HepG2 (cell line): Measurements from ENCODE around the gene PTMA. TPM values are rescaled to one million over a fixed set of nuclear protein-coding genes. Genes with fewer than 3 reads are reported as not detected.
A peak's percentile ranks its signal among the peaks of the same experiment; 100 is the strongest.

Source experiments
- AKNA ChIP-seq: sonication (generic); formaldehyde crosslinking; IDR thresholded peaks from 2 replicates; pipeline ENCODE4 v1.4.0; 2020; ENCODE audit warnings: missing genetic modification reagents, borderline replicate concordance
- CHD2 ChIP-seq: IDR thresholded peaks from 2 replicates; pipeline ENCODE4 v1.6.1; 2011; ENCODE audit warnings: low read depth, low read length, improper control_type of control experiment
- EP300 ChIP-seq, 3 experiments: sonication (generic) in 1 of 3; formaldehyde crosslinking in 1 of 3; IDR thresholded peaks; 2 replicates each; pipeline versions ENCODE4 v1.5.1 to v1.6.1; 2011 to 2020; ENCODE audit warnings: low read depth in 2 of 3, low read length in 2 of 3, borderline replicate concordance in 1 of 3, improper control_type of control experiment in 1 of 3, mild to moderate bottlenecking in 1 of 3, missing genetic modification reagents in 1 of 3, moderate library complexity in 1 of 3
- MED8 ChIP-seq: sonication (generic); formaldehyde crosslinking; IDR thresholded peaks from 2 replicates; pipeline ENCODE4 v1.8.1; 2023; ENCODE audit warnings: mild to moderate bottlenecking, missing genetic modification reagents; ENCODE audit not compliant: insufficient replicate concordance
- NFYB ChIP-seq: sonication (generic); formaldehyde crosslinking; IDR thresholded peaks from 2 replicates; pipeline ENCODE4 v1.4.0; 2020; ENCODE audit warnings: missing genetic modification reagents
- NONO ChIP-seq, 2 experiments: fragments of 450-650 bp in 1 of 2; sonication (generic) in 1 of 2; formaldehyde crosslinking in 1 of 2; IDR thresholded peaks in 1 of 2; conservative IDR thresholded peaks in 1 of 2; 2 replicates each; pipeline versions ENCODE4 v1.6.1 to v1.8.0; 2017 to 2022; ENCODE audit warnings: mild to moderate bottlenecking in 1 of 2, missing genetic modification reagents in 1 of 2, moderate library complexity in 1 of 2
- NRL ChIP-seq: sonication (generic); formaldehyde crosslinking; IDR thresholded peaks from 2 replicates; pipeline ENCODE4 v1.5.0; 2020; ENCODE audit warnings: missing genetic modification reagents, mild to moderate bottlenecking, moderate library complexity, borderline replicate concordance
- SIN3A ChIP-seq: IDR thresholded peaks from 2 replicates; pipeline ENCODE4 v1.6.1; 2011; ENCODE audit warnings: low read depth, mild to moderate bottlenecking, control low read depth, low read length, borderline replicate concordance
- TBL1XR1 ChIP-seq: fragments of 150-350 bp; IDR thresholded peaks from 2 replicates; pipeline ENCODE4 v1.6.1; 2014; ENCODE audit warnings: borderline replicate concordance, low read length; ENCODE audit not compliant: partially characterized antibody
- TBX3 ChIP-seq: fragments of 450-650 bp; IDR thresholded peaks from 2 replicates; pipeline ENCODE4 v1.6.1; 2017; ENCODE audit warnings: antibody characterized with exemption, mild to moderate bottlenecking, inconsistent platforms, borderline replicate concordance
- THAP7 ChIP-seq: sonication (generic); formaldehyde crosslinking; IDR thresholded peaks from 2 replicates; pipeline ENCODE4 v1.8.1; 2023; ENCODE audit warnings: mild to moderate bottlenecking, missing genetic modification reagents
- USF2 ChIP-seq, 2 experiments: sonication (generic) in 1 of 2; formaldehyde crosslinking in 1 of 2; IDR thresholded peaks; 2 replicates each; pipeline versions ENCODE4 v1.5.1 to v1.6.1; 2011 to 2020; ENCODE audit warnings: borderline replicate concordance in 1 of 2, low read depth in 1 of 2, low read length in 1 of 2, mild to moderate bottlenecking in 1 of 2, missing genetic modification reagents in 1 of 2, moderate library complexity in 1 of 2
- ZBTB39 ChIP-seq: sonication (generic); formaldehyde crosslinking; IDR thresholded peaks from 2 replicates; pipeline ENCODE4 v1.5.0; 2020; ENCODE audit warnings: missing genetic modification reagents
- ZNF143 ChIP-seq: sonication (generic); formaldehyde crosslinking; IDR thresholded peaks from 2 replicates; pipeline ENCODE4 v1.4.0; 2020; ENCODE audit warnings: missing genetic modification reagents
- ZNF782 ChIP-seq: sonication (generic); formaldehyde crosslinking; IDR thresholded peaks from 2 replicates; pipeline ENCODE4 v1.4.0; 2020; ENCODE audit warnings: missing genetic modification reagents, mild to moderate bottlenecking, borderline replicate concordance
- polyA plus RNA-seq, 8 experiments: library from polyadenylated mRNA; depleted of rRNA in 3 of 8; stranded (reverse) in 7 of 8; unstranded in 1 of 8; fragments of >200 nt; fragmentation: Illumina TruSeq in 4 of 8; extraction: Trizol in 4 of 8; gene quantifications; 2 replicates each; pipeline versions ENCODE4 v1.2.1 to v1.2.3, GENCODE V29; 2011 to 2016; ENCODE audit warnings: low read depth in 4 of 8, missing spikeins in 1 of 8, mixed read lengths in 1 of 8; ENCODE audit not compliant: insufficient read depth in 1 of 8
- total RNA-seq, 5 experiments: library from RNA; depleted of rRNA; stranded (reverse); fragments of >200 nt; fragmentation: Illumina TruSeq; extraction: Trizol; gene quantifications; 2 replicates each; pipeline ENCODE4 v1.2.3, GENCODE V29; 2016; ENCODE audit warnings: low read depth in 1 of 5

The PTMA gene
- total and polyA plus RNA-seq, 2 of the 13 experiments (the other 11 are each of a cell fraction or from before 2014, with no cell fraction given), result 190 to 1,086 TPM

GRCh38 chr2:231713730-231714638 lies 5.7 kb downstream of the PTMA start (continued):
- TF ChIP-seq CHD2 (peak; percentile 57), TBL1XR1 (no peak), NRL (0 out of 2 replicates have a peak, but pooled peaks have one; percentile 34), ZBTB39 (CRISPR knock-in tag) (no peak), SIN3A (peak; percentile 57; the same call in 1 of the 2 replicates), EP300 (IDR thresholded peaks at IDR 0.05; ENCODE audit: low read depth in 2 of 2, low read length in 2 of 2) (0 out of 4 replicates have a peak, but pooled peaks of 1 of the 2 experiments have one; percentile 18), EP300 (CRISPR knock-in tag; IDR thresholded peaks at IDR 0.05; ENCODE audit: borderline replicate concordance) (no peak), ZNF143 (CRISPR knock-in tag) (no peak; the same call in 1 of the 2 replicates), MED8 (CRISPR knock-in tag) (peak; percentile 62), AKNA (CRISPR knock-in tag) (no peak), THAP7 (CRISPR knock-in tag) (peak; percentile 72; the same call in 1 of the 2 replicates), USF2 (IDR thresholded peaks at IDR 0.05; ENCODE audit: low read depth, low read length) (peak; percentile 55; the same call in 1 of the 2 replicates), USF2 (CRISPR knock-in tag; IDR thresholded peaks at IDR 0.05; ENCODE audit: borderline replicate concordance) (peak; percentile 56), ZNF782 (no peak), TBX3 (no peak), NFYB (CRISPR knock-in tag) (no peak; the same call in 1 of the 2 replicates), NONO (IDR thresholded peaks at IDR 0.05) (no peak), NONO (CRISPR knock-in tag; conservative IDR thresholded peaks at IDR 0.05) (0 out of 2 replicates have a peak, but pooled peaks have one; percentile 76)
